ENCODE results near the gene THRB. TPM values are rescaled to one million over a fixed set of nuclear protein-coding genes. Genes with fewer than 3 reads are reported as not detected.

Gene THRB
- total and polyA plus RNA-seq, 2 donors (not counting 3 experiments of a cell fraction or from before 2014, with no cell fraction given), result 0.06 TPM; not detected in 1

DNA sequence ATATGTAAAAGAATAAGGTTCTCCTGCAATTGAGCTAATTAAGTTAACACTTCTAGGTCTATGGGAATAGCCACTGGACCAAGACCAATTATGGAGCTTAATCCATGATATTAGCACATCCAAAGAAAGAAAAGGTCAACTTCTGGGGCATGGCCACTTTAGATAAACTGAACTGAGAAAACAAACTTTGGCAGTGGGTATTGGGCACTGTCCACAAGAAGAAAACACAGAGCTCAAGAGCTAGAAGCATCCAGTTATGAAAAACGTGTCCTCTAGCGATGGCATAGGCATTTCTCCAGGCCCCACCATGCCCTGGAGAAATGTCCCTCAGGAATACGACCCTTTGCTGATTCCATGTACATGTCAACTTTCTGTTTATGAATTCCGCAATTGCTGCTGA, 87.8 kb downstream of the THRB start:
- ChIA-PET POLR2A (interaction anchor here (0.6 kb wide), 1 partner anchor 57 kb away, joined by 4 read pairs; no protein-coding TSS in a partner anchor), CTCF (no interaction called here)
- H3K4me3 ChIP-seq (replicated peaks in 1 of 3; ENCODE audit: insufficient read depth in 1 of 3, low read depth in 1 of 3, low read length in 3 of 3), result no peak overlapping the region
- H3K27me3 ChIP-seq (ENCODE audit: control insufficient read depth in 2 of 2, insufficient read depth in 2 of 2, low read length in 2 of 2), result no peaks in the 10 kb centered on the region
- no peaks in the 10 kb centered on the region for H3K36me3 ChIP-seq (ENCODE audit: control insufficient read depth in 2 of 2, extremely low read depth in 1 of 2, insufficient read depth in 2 of 2, low read length in 2 of 2)
- H3K4me2 ChIP-seq (ENCODE audit: insufficient read depth, low read length), result no peak overlapping the region
- intact Hi-C loops (cut with micrococcal nuclease) (no loop called here), dilution Hi-C loops (cut with MboI; ENCODE audit: extremely low pct_ligation_motif_present, low sequenced_read_pairs) (no loop called here)
- TF ChIP-seq, protein P1, sequence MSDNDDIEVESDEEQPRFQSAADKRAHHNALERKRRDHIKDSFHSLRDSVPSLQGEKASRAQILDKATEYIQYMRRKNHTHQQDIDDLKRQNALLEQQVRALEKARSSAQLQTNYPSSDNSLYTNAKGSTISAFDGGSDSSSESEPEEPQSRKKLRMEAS (IDR thresholded peaks at IDR 0.05; ENCODE audit: insufficient read depth, insufficient read length), result no peak
- no peak for TF ChIP-seq JUN (IDR thresholded peaks at IDR 0.05; ENCODE audit: borderline replicate concordance, insufficient read depth, insufficient read length, low read depth)
- H3K9me1 ChIP-seq (replicated peaks; ENCODE audit: control insufficient read depth, extremely low read depth, insufficient read depth, low read length), result no peaks in the 10 kb centered on the region
- no peaks in the 10 kb centered on the region for H3K79me2 ChIP-seq (ENCODE audit: control insufficient read depth, insufficient read depth, low read length)
- BruUV-seq (replicated peaks), result no TSS peak
- FAIRE-seq (no peak), DNase-seq (ENCODE audit: low read depth, low spot score) (no peak)
- no peak overlapping the region for H2AFZ ChIP-seq (ENCODE audit: low read depth, low read length)
- H3K27ac ChIP-seq (ENCODE audit: insufficient read depth, low read depth, low read length), result no peak overlapping the region
- no peaks in the 10 kb centered on the region for H3K4me1 ChIP-seq (ENCODE audit: control insufficient read depth, extremely low read depth, insufficient read depth, low read length)
- H3K9me3 ChIP-seq (replicated peaks; ENCODE audit: control insufficient read depth, insufficient read depth, low read length), result no peaks in the 10 kb centered on the region
- no peaks in the 10 kb centered on the region for H4K20me1 ChIP-seq (replicated peaks; ENCODE audit: control insufficient read depth, extremely low read depth, insufficient read depth, low read length)
- H3K9ac ChIP-seq (replicated peaks; ENCODE audit: extremely low read depth, insufficient read depth, low read length), result no peak overlapping the region

DNA sequence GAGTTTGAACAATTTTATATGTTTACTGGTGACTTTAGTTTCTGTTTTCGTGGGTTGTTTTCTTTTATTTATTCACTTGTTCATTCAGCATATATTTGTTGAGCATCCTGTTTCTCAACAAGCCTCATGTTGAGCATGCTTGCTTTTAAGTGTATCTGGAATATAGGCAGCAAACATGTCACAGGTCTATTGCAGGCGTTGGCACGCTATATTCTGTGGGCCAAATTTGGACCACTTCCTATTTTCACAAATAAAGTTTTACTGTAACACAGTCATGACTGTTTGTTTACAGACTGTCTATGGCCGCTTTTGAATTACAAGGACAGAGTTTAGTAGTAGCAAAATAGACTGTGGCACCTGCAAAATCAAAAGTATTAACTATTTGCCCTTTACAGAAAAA, 89.6 kb downstream of the THRB start:
- intact Hi-C loops (cut with micrococcal nuclease) (no loop called here), dilution Hi-C loops (cut with MboI; ENCODE audit: extremely low pct_ligation_motif_present, low sequenced_read_pairs) (no loop called here)
- no peak for FAIRE-seq

More for the DNA sequence above, 89.6 kb downstream of the THRB start:
- H3K9me1 ChIP-seq (replicated peaks; ENCODE audit: control insufficient read depth, extremely low read depth, insufficient read depth, low read length), result no peaks in the 10 kb centered on the region
- DNase-seq (ENCODE audit: low read depth, low spot score), result no peak
- H3K79me2 ChIP-seq (ENCODE audit: control insufficient read depth, insufficient read depth, low read length), result no peaks in the 10 kb centered on the region
- no peaks in the 10 kb centered on the region for H3K27me3 ChIP-seq (ENCODE audit: control insufficient read depth in 2 of 2, insufficient read depth in 2 of 2, low read length in 2 of 2)
- ChIA-PET CTCF (no interaction called here), POLR2A (no interaction called here)
- no peak overlapping the region for H3K4me2 ChIP-seq (ENCODE audit: insufficient read depth, low read length)
- H3K4me1 ChIP-seq (ENCODE audit: control insufficient read depth, extremely low read depth, insufficient read depth, low read length), result no peaks in the 10 kb centered on the region
- no peaks in the 10 kb centered on the region for H3K36me3 ChIP-seq (ENCODE audit: control insufficient read depth in 2 of 2, extremely low read depth in 1 of 2, insufficient read depth in 2 of 2, low read length in 2 of 2)
- H3K27ac ChIP-seq (ENCODE audit: insufficient read depth, low read depth, low read length), result no peak overlapping the region
- TF ChIP-seq, protein P1 (IDR thresholded peaks at IDR 0.05; ENCODE audit: insufficient read depth, insufficient read length), result no peak
- TF ChIP-seq, protein P2, sequence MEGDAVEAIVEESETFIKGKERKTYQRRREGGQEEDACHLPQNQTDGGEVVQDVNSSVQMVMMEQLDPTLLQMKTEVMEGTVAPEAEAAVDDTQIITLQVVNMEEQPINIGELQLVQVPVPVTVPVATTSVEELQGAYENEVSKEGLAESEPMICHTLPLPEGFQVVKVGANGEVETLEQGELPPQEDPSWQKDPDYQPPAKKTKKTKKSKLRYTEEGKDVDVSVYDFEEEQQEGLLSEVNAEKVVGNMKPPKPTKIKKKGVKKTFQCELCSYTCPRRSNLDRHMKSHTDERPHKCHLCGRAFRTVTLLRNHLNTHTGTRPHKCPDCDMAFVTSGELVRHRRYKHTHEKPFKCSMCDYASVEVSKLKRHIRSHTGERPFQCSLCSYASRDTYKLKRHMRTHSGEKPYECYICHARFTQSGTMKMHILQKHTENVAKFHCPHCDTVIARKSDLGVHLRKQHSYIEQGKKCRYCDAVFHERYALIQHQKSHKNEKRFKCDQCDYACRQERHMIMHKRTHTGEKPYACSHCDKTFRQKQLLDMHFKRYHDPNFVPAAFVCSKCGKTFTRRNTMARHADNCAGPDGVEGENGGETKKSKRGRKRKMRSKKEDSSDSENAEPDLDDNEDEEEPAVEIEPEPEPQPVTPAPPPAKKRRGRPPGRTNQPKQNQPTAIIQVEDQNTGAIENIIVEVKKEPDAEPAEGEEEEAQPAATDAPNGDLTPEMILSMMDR (IDR thresholded peaks at IDR 0.05; ENCODE audit: extremely low read depth in 1 of 2, insufficient read depth in 1 of 2, low read depth in 1 of 2, low read length in 2 of 2), result no peak
- TF ChIP-seq FOS (IDR thresholded peaks at IDR 0.05; ENCODE audit: borderline replicate concordance, insufficient read depth, low read length) (no peak), MYC (IDR thresholded peaks at IDR 0.05; ENCODE audit: low read depth, low read length) (no peak), JUN (IDR thresholded peaks at IDR 0.05; ENCODE audit: borderline replicate concordance, insufficient read depth, insufficient read length, low read depth) (no peak)
- H3K9me3 ChIP-seq (replicated peaks; ENCODE audit: control insufficient read depth, insufficient read depth, low read length), result no peaks in the 10 kb centered on the region
- no peaks in the 10 kb centered on the region for H4K20me1 ChIP-seq (replicated peaks; ENCODE audit: control insufficient read depth, extremely low read depth, insufficient read depth, low read length)
- H3K4me3 ChIP-seq (replicated peaks in 1 of 3; ENCODE audit: insufficient read depth in 1 of 3, low read depth in 1 of 3, low read length in 3 of 3), result no peak overlapping the region
- BruUV-seq (replicated peaks), result no TSS peak
- no peak overlapping the region for H2AFZ ChIP-seq (ENCODE audit: low read depth, low read length)
- no peak overlapping the region for H3K9ac ChIP-seq (replicated peaks; ENCODE audit: extremely low read depth, insufficient read depth, low read length)

All from endothelial cell of umbilical vein (primary cell).